T-helper 2 cell treated with Interferon-gamma antibody and Interleukin-4, amounts not matched to agents 100 ng/mL and 5 ng/mL, for 36 hours (primary cell): ENCODE data around the gene PJA1. TPM values are rescaled to one million over a fixed set of nuclear protein-coding genes. Genes with fewer than 3 reads are reported as not detected.

Experiments
- intact Hi-C: fragments of 100-400 bp; cut with micrococcal nuclease; formaldehyde crosslinking; loops from one replicate; pipeline ENCODE4 v1.15.1; 2023
- total RNA-seq: library from RNA; stranded (reverse); gene quantifications from 2 replicates; pipeline ENCODE4 v1.2.3, GENCODE V29; 2022

PJA1 gene
- total RNA-seq, 1 donor from 2014 or later, result 15.0 TPM

GRCh38 chrX:69116077-69116476 lies 49.2 kb downstream of the PJA1 start:
- intact Hi-C loops, result no loop called here

DNA sequence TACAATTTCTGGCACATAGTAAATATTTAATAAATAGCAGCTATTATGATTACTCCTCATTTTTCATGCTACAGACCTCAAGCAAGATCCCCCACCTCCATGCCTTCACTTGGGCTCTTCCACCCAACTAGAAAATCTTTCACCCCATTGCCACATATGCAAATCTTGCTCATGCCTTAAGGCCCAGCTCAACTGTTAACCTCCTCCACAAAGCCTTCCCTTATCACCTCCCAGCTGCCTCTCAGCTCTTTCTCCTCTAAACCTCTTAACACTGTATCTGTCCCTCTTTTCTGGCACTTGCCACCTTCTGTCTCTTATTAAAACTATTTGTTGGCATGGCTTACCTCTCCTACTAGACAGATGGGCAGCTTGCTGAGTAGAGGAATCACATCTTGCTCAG lies 51.5 kb downstream of the PJA1 start:
- intact Hi-C loops, result no loop called here
